Measurements from ENCODE around the gene RASSF8.

DNA sequence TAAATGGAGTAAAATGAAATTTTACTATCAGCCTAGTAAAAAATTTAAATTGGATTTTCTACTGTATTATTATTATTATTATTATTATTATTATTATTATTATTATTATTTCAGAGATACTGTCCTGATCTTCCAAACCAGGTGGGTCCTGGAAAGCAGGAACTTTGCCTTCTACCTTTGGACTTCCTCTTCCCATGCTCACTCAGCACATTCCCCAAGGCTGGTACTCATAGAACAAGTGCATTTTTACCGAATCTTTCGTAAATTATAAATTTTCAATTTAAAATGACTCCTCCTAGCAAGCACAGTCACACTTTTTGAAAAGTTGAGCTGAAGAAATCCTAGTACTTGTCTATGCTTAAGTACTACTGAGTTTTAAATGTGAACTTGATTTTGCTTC is 136.7 kb downstream of the RASSF8 start:
- TF ChIP-seq, protein P1, sequence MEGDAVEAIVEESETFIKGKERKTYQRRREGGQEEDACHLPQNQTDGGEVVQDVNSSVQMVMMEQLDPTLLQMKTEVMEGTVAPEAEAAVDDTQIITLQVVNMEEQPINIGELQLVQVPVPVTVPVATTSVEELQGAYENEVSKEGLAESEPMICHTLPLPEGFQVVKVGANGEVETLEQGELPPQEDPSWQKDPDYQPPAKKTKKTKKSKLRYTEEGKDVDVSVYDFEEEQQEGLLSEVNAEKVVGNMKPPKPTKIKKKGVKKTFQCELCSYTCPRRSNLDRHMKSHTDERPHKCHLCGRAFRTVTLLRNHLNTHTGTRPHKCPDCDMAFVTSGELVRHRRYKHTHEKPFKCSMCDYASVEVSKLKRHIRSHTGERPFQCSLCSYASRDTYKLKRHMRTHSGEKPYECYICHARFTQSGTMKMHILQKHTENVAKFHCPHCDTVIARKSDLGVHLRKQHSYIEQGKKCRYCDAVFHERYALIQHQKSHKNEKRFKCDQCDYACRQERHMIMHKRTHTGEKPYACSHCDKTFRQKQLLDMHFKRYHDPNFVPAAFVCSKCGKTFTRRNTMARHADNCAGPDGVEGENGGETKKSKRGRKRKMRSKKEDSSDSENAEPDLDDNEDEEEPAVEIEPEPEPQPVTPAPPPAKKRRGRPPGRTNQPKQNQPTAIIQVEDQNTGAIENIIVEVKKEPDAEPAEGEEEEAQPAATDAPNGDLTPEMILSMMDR (IDR thresholded peaks at IDR 0.05; ENCODE audit: insufficient read depth, low read depth, low read length), result no peak
- no peak for TF ChIP-seq EZH2 (IDR thresholded peaks at IDR 0.05; ENCODE audit: insufficient read depth, low read length)
